Epithelial cell of esophagus (primary cell): ENCODE results near the gene SEZ6L.
A peak's percentile ranks its signal among the peaks of the same experiment; 100 is the strongest.

ENCODE experiments used
- DNase-seq: peaks from one replicate; pipeline ENCODE4 v3.0.0; 2010; ENCODE audit warnings: low read depth
- H3K4me3 ChIP-seq: 2 replicates; pipeline ENCODE4 v1.5.1; 2011; ENCODE audit warnings: mild to moderate bottlenecking, low read length, control low read depth
- TF ChIP-seq, protein P1 (sequence below): IDR thresholded peaks from 2 replicates; pipeline ENCODE4 v1.5.1; 2011; ENCODE audit warnings: low read depth, mild to moderate bottlenecking, low read length, control low read depth, inconsistent platforms; ENCODE audit not compliant: insufficient read depth; ENCODE audit errors: missing control alignments

Gene SEZ6L

DNA sequence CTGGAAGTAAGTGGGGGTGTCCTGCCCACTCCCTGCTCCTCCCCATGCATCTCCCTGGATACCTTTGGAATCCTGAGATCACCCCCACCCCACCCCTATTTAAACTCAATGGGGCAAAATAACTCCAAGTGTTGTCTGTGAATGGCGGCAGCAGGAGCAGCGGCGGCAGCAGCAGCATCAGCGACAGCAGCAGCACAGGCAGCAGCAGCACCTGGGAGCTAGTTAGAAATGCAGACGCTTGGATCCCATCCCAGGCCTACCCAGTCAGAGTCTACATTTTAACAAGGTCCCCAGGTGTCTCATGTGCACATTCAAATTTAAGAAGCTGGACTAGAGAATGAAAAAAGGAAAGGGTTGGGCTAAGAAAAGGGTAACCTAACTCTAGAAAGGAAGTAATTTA is 82.6 kb downstream of the SEZ6L start:
- TF ChIP-seq, protein P1, sequence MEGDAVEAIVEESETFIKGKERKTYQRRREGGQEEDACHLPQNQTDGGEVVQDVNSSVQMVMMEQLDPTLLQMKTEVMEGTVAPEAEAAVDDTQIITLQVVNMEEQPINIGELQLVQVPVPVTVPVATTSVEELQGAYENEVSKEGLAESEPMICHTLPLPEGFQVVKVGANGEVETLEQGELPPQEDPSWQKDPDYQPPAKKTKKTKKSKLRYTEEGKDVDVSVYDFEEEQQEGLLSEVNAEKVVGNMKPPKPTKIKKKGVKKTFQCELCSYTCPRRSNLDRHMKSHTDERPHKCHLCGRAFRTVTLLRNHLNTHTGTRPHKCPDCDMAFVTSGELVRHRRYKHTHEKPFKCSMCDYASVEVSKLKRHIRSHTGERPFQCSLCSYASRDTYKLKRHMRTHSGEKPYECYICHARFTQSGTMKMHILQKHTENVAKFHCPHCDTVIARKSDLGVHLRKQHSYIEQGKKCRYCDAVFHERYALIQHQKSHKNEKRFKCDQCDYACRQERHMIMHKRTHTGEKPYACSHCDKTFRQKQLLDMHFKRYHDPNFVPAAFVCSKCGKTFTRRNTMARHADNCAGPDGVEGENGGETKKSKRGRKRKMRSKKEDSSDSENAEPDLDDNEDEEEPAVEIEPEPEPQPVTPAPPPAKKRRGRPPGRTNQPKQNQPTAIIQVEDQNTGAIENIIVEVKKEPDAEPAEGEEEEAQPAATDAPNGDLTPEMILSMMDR, result no peak
- H3K4me3 ChIP-seq, result no peak overlapping the region
- no peak for DNase-seq

DNA sequence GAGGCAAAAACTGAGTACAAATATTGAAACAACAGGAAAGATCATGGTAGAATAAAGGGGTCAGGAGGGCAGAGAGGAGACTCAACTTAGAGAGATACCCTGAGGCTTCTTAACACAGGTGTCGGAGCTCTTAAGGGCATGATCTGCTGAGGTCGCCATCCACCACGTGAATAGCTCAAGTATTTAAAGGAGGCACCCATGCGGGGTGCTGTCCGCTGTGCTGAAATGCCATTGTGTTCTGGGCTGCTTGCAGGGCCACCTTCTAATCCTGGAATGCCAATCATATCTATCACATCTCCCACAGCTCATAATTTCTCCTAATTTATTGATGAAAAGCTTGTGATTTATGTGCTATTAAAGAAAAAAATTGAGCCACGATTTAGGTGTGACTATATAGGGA is 90.2 kb downstream of the SEZ6L start:
- TF ChIP-seq, protein P1, result no peak
- peak; percentile 27 for DNase-seq
- H3K4me3 ChIP-seq, result no peak overlapping the region

DNA sequence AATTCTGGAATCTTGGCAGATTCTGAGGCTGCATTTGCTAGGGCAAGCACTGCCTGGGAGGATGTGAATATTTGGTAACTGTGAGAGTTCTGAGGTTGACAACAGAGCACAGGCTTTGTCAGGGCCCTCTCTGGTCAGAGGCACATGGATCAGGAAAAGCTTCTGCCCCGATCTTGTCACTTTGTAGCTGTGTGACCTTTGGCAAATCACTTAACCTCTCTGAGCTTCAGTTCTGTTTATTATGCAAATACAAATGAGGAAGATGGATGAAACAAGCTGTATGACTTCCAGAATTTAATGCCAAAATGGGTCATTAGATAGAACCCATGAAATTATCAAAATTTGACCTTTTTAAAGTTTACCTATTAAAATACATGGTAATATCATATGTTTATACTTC is 94.9 kb downstream of the SEZ6L start:
- TF ChIP-seq, protein P1, result no peak
- no peak for DNase-seq
- no peak overlapping the region for H3K4me3 ChIP-seq

DNA sequence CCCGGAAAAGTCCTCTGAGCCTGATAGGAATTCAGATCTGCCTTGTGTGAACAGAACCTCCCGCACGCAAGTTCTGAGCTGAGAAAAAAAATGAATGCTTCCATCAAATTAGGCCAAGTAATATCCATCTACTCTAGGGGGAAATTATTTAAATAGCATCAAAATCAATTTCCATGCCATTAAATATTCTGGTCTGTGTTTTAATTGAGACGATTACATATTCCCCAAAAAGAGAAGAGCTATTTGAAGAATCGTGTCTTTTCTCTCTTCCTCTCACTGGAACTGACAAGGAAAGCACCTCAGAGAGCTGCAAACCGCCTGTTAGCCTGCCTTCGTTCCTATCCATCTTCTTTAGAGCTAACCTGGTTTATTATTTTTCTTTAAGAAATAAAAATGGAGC is 96.0 kb downstream of the SEZ6L start:
- TF ChIP-seq, protein P1, result no peak
- no peak for DNase-seq

DNA sequence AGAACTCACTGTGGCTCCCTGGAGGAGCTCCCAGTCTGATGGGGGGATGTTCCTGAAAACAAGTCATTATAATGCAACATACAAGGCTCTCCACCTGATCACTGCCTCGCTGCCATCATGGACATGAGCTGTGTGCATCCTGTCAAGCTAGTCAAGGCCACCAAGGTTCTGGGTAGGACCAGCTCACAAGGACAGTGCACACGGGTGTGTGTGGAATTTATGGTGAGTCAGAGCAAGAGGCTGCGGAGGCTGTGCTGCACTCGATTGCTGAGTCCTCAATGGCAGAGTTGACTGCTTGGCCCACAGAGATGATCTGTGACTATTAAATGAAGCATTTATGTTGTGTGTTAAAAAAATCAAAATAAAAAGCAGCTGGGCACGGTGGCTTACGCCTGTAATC is 96.6 kb downstream of the SEZ6L start:
- no peak overlapping the region for H3K4me3 ChIP-seq
- TF ChIP-seq, protein P1, result no peak
- no peak for DNase-seq

More for the DNA sequence above, 96.0 kb downstream of the SEZ6L start:
- no peak overlapping the region for H3K4me3 ChIP-seq

DNA sequence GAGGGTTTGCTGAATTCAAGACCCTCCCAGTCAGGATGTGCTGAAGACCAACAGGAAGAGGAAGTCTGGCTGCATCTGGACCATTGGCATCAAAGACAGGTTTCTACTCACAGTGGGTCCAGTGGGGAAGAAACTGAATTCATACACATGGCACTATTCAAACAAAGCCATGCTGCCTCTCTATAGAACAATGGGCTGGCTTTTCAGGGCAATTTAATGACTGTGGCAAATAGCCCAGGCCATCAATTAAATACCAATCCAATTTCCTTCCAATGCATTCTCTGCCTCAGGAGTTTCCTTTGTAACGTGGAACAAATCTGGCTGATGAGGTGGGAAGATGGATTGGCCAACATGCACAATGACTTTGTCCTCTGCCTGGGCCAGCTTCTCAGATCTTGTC is 98.6 kb downstream of the SEZ6L start:
- TF ChIP-seq, protein P1, result no peak
- no peak for DNase-seq
- H3K4me3 ChIP-seq, result no peak overlapping the region

DNA sequence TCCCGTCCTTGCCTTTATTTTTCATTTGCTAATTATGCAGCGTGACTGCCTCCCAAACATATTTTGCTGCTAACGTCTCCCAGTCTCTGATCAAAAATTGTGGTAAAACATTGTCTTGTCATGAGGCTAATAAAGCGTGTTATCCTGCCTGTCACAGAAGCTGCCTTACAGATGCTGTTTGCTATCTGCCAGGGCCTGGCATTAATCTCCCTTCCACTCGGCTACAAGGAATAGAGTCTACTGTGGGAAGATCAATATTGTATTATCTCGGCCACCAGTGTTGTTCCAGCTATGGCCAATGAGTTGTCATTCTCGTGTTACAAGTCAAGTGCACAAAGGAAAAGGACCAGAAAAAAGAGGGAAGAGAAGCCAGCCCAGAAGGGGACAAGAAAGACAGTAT is 100.3 kb downstream of the SEZ6L start:
- TF ChIP-seq, protein P1, result no peak
- H3K4me3 ChIP-seq, result no peak overlapping the region
- DNase-seq, result no peak
